GM12875 (cell line): ENCODE results near the gene MRPL12.

ENCODE experiments used
- H3K4me3 ChIP-seq: one replicate; pipeline ENCODE4 v1.5.1; 2011; ENCODE audit warnings: low read depth, low read length, control low read depth
- TF ChIP-seq, protein P1 (sequence below): IDR thresholded peaks from 2 replicates; pipeline ENCODE4 v1.5.1; 2011; ENCODE audit warnings: low read depth, mild to moderate bottlenecking, control low read depth, inconsistent platforms, low read length, moderate library complexity, borderline replicate concordance; ENCODE audit not compliant: insufficient read depth

MRPL12 gene

GRCh38 chr17:81720267-81721071 is 17.3 kb downstream of the MRPL12 start:
- TF ChIP-seq, protein P1, sequence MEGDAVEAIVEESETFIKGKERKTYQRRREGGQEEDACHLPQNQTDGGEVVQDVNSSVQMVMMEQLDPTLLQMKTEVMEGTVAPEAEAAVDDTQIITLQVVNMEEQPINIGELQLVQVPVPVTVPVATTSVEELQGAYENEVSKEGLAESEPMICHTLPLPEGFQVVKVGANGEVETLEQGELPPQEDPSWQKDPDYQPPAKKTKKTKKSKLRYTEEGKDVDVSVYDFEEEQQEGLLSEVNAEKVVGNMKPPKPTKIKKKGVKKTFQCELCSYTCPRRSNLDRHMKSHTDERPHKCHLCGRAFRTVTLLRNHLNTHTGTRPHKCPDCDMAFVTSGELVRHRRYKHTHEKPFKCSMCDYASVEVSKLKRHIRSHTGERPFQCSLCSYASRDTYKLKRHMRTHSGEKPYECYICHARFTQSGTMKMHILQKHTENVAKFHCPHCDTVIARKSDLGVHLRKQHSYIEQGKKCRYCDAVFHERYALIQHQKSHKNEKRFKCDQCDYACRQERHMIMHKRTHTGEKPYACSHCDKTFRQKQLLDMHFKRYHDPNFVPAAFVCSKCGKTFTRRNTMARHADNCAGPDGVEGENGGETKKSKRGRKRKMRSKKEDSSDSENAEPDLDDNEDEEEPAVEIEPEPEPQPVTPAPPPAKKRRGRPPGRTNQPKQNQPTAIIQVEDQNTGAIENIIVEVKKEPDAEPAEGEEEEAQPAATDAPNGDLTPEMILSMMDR = no peak

GRCh38 chr17:81722184-81723120 is 19.3 kb downstream of the MRPL12 start:
- TF ChIP-seq, protein P1 = no peak
- no peak overlapping the region for H3K4me3 ChIP-seq

More at GRCh38 chr17:81720267-81721071, 17.3 kb downstream of the MRPL12 start:
- H3K4me3 ChIP-seq = no peak overlapping the region

GRCh38 chr17:81723651-81724209 is 20.6 kb downstream of the MRPL12 start:
- H3K4me3 ChIP-seq = no peak overlapping the region
- TF ChIP-seq, protein P1 = no peak

- no peak overlapping the region for H3K4me3 ChIP-seq
- TF ChIP-seq, protein P1 = no peak
These were observed 22.3 kb downstream of the MRPL12 start for GRCh38 chr17:81725439-81725838.

GRCh38 chr17:81726004-81726403 is 22.8 kb downstream of the MRPL12 start:
- TF ChIP-seq, protein P1 = no peak
- H3K4me3 ChIP-seq = no peak overlapping the region

DNA sequence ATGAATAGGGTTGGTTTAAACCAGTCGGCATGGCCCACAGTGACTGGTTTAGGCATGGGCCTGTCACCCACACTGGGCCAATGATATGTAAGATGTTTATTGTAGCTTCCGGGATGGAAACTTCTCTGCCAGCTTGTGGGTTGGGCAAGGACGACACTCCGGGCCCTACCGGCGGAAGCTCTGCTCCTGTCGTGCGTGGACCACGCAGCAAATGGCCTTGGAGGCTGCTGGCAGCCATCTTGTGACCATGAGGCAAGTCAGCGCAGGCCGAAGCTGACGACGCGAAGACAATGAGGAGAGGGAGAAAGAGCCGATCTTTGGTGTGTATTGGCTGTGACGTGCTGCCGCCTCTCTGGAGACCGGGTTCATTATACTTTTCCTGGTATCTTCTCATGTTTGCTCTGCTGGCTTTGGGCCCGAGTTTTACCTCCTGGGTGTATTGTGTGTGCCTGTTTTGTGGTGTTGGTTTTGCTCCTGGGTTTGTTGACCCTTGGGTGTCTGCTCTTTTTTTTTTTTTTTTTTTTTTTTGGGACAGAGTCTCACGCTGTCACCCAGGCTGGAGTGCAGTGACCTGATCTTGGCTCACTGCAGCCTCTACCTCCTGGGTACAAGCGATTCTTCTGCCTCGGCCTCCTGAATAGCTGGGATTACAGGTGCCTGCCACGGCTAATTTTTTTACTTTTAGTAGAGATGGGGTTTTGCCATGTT is 24.3 kb downstream of the MRPL12 start:
- H3K4me3 ChIP-seq = no peak overlapping the region
- TF ChIP-seq, protein P1 = no peak
